Head of caudate nucleus (tissue), 42 donors: ENCODE measurements around the gene ADGRG7.
A peak's percentile ranks its signal among the peaks of the same experiment; 100 is the strongest.

ENCODE experiments used
- DNase-seq, 42 donors: peaks; one replicate each; pipeline versions ENCODE4 v3.0.0 to v3.0.0-alpha.2; 2020 to 2021; ENCODE audit warnings: mixed read lengths in 7 of 42
- intact Hi-C: fragments of 100-400 bp; cut with DNase I; formaldehyde crosslinking; loops from one replicate; pipeline ENCODE4 v1.15.0; 2022

Gene ADGRG7

GRCh38 chr3:100682854-100683760 lies 73.7 kb downstream of the ADGRG7 start:
- no peak for DNase-seq
- intact Hi-C loops = no loop called here

GRCh38 chr3:100693225-100693624 lies 83.8 kb downstream of the ADGRG7 start:
- no peak for DNase-seq
- intact Hi-C loops = no loop called here

GRCh38 chr3:100695696-100696095 lies 86.3 kb downstream of the ADGRG7 start:
- intact Hi-C loops = no loop called here
- DNase-seq = no peak

- no peak for DNase-seq
- intact Hi-C loops = no loop called here
These were observed 86.8 kb downstream of the ADGRG7 start for GRCh38 chr3:100696161-100696560.

- intact Hi-C loops = no loop called here
- DNase-seq = no peak
These were observed 87.8 kb downstream of the ADGRG7 start for GRCh38 chr3:100697172-100697571.

GRCh38 chr3:100697723-100698285 lies 88.4 kb downstream of the ADGRG7 start:
- intact Hi-C loops = no loop called here
- no peak for DNase-seq

GRCh38 chr3:100698736-100699135 lies 89.3 kb downstream of the ADGRG7 start:
- no peak for DNase-seq
- intact Hi-C loops = no loop called here

- intact Hi-C loops = no loop called here
- no peak for DNase-seq
These were observed 91.3 kb downstream of the ADGRG7 start for GRCh38 chr3:100700708-100701107.

- intact Hi-C loops = no loop called here
These were observed 92.9 kb downstream of the ADGRG7 start for GRCh38 chr3:100702082-100702979.

GRCh38 chr3:100702980-100703345 lies 93.6 kb downstream of the ADGRG7 start:
- no peak for DNase-seq
- intact Hi-C loops = no loop called here

More at GRCh38 chr3:100702082-100702979, 92.9 kb downstream of the ADGRG7 start:
- no peak for DNase-seq

GRCh38 chr3:100703865-100704264 lies 94.5 kb downstream of the ADGRG7 start:
- intact Hi-C loops = no loop called here
- DNase-seq = no peak

- no peak for DNase-seq
- intact Hi-C loops = loop anchor here (5.0 kb wide), 1 partner anchor 304 kb away; the partner anchor contains the start of genes LNP1 and TOMM70
These were observed 97.0 kb downstream of the ADGRG7 start for GRCh38 chr3:100706365-100706764.

GRCh38 chr3:100708644-100708988 lies 99.2 kb downstream of the ADGRG7 start:
- no peak for DNase-seq
- intact Hi-C loops = loop anchor here (5.0 kb wide), 1 partner anchor 306 kb away; the partner anchor contains the start of genes LNP1 and TOMM70

GRCh38 chr3:100708989-100709841 lies 99.8 kb downstream of the ADGRG7 start, which contains the start of gene TFG:
Gene TFG, plus strand, starts transcription at chr3:100709494. Its CDS starts 4,192 bp downstream, at chr3:100713686.
- intact Hi-C loops = loop anchor here (5.0 kb wide), 1 partner anchor 307 kb away; the partner anchor contains the start of genes LNP1 and TOMM70
- DNase-seq = peak; percentile 87 to 98 (median 96)

GRCh38 chr3:100709842-100710260 lies 100.5 kb downstream of the ADGRG7 start:
- DNase-seq = peak in 34 of 42 donors; percentile 4 to 55 (median 26)
- intact Hi-C loops = loop anchor here (5.0 kb wide), 1 partner anchor 308 kb away; the partner anchor contains the start of genes LNP1 and TOMM70

GRCh38 chr3:100710261-100710968 lies 101.0 kb downstream of the ADGRG7 start:
- DNase-seq = no peak
- intact Hi-C loops = no loop called here

- DNase-seq = no peak
- intact Hi-C loops = no loop called here
These were observed 105.8 kb downstream of the ADGRG7 start for GRCh38 chr3:100715176-100715575.

- DNase-seq = no peak
- intact Hi-C loops = no loop called here
These were observed 107.7 kb downstream of the ADGRG7 start for GRCh38 chr3:100717063-100717462.
